Measurements from ENCODE around the gene ANKRD28. TPM values are rescaled to one million over a fixed set of nuclear protein-coding genes. Genes with fewer than 3 reads are reported as not detected.

The ANKRD28 gene
- total RNA-seq, 2 donors from 2014 or later, result 18.4 to 35.8 TPM

GRCh38 chr3:15726881-15727280 is 70.9 kb downstream of the ANKRD28 start:
- TF ChIP-seq CTCF (IDR thresholded peaks at IDR 0.05) (no peak), POLR2AphosphoS5 (IDR thresholded peaks at IDR 0.05) (no peak), POLR2A (IDR thresholded peaks at IDR 0.05) (no peak)
- DNase-seq (ENCODE audit: low spot score), result no peak
- Histone ChIP-seq H3K9me3 (no peaks in the 10 kb centered on the region), H3K4me3 (no peak overlapping the region), H3K27me3 (replicated peaks; ENCODE audit: insufficient read depth) (no peaks in the 10 kb centered on the region), H3K4me1 (replicated peaks) (no peaks in the 10 kb centered on the region), H3K36me3 (no peaks in the 10 kb centered on the region), H3K27ac (no peak overlapping the region)
- 95% methylated on average over 2 of the region's 2 CpGs for WGBS
- intact Hi-C loops (cut with DNase I), result no loop called here

DNA sequence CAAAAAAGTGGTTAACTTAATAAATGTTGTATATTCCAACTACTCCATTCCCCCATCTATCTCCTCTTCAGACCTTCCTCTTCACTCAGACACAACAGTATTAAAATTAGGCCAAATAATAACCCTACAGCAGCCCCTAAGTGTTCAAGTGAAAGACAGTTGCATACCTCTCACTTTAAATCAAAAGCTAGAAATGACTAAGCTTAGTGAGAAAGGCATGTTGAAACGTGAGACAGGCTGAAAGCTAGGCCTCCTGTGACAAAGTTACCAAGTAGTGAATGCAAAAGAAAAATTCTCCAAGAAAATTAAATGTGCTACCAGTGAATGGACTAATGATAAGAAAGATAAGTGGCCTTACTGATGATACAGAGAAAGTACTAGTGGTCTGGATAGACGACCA is 71.7 kb downstream of the ANKRD28 start:
- Histone ChIP-seq H3K27me3 (replicated peaks; ENCODE audit: insufficient read depth) (no peaks in the 10 kb centered on the region), H3K9me3 (no peaks in the 10 kb centered on the region), H3K27ac (no peak overlapping the region), H3K36me3 (no peaks in the 10 kb centered on the region), H3K4me1 (replicated peaks) (no peaks in the 10 kb centered on the region), H3K4me3 (no peak overlapping the region)
- DNase-seq (ENCODE audit: low spot score), result no peak
- 29% methylated on average over 2 of the region's 2 CpGs for WGBS
- intact Hi-C loops (cut with DNase I), result no loop called here
- no peak for TF ChIP-seq POLR2A (IDR thresholded peaks at IDR 0.05)
- no peak for TF ChIP-seq POLR2AphosphoS5 (IDR thresholded peaks at IDR 0.05)
- TF ChIP-seq CTCF (IDR thresholded peaks at IDR 0.05), result no peak

DNA sequence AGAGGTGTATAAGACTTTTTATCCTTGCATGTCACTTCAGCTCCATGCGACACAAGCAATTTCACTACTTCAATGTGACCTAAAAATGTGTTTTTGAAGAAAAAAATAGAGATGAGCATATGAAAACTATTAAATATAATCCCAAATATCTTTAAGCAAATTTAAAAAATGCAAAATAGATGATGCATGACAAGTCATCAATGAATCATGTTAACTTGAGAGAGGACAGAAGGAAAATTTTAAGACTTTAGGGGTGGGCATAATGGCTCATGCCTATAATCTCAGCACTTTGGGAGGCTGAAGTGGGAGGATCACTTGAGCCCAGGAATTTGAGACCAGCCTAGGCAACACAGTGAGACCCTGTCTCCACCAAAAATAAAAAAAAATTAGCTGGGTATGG is 73.3 kb downstream of the ANKRD28 start:
- H3K36me3 ChIP-seq, result no peaks in the 10 kb centered on the region

GRCh38 chr3:15723624-15723884 is 74.2 kb downstream of the ANKRD28 start:
- Histone ChIP-seq H3K4me1 (replicated peaks) (no peaks in the 10 kb centered on the region), H3K27ac (no peak overlapping the region), H3K27me3 (replicated peaks; ENCODE audit: insufficient read depth) (no peaks in the 10 kb centered on the region), H3K9me3 (no peaks in the 10 kb centered on the region), H3K4me3 (no peak overlapping the region), H3K36me3 (no peaks in the 10 kb centered on the region)
- TF ChIP-seq POLR2A (IDR thresholded peaks at IDR 0.05) (no peak), POLR2AphosphoS5 (IDR thresholded peaks at IDR 0.05) (no peak), CTCF (IDR thresholded peaks at IDR 0.05) (no peak)
- no peak for DNase-seq (ENCODE audit: low spot score)
- intact Hi-C loops (cut with DNase I), result no loop called here

More for the DNA sequence above, 73.3 kb downstream of the ANKRD28 start:
- Histone ChIP-seq H3K27me3 (replicated peaks; ENCODE audit: insufficient read depth) (no peaks in the 10 kb centered on the region), H3K4me3 (no peak overlapping the region), H3K9me3 (no peaks in the 10 kb centered on the region), H3K4me1 (replicated peaks) (no peaks in the 10 kb centered on the region), H3K27ac (no peak overlapping the region)
- DNase-seq (ENCODE audit: low spot score), result no peak
- intact Hi-C loops (cut with DNase I), result no loop called here
- TF ChIP-seq POLR2A (IDR thresholded peaks at IDR 0.05) (no peak), POLR2AphosphoS5 (IDR thresholded peaks at IDR 0.05) (no peak)
- 97% methylated on average over 1 of the region's 1 CpG for WGBS

DNA sequence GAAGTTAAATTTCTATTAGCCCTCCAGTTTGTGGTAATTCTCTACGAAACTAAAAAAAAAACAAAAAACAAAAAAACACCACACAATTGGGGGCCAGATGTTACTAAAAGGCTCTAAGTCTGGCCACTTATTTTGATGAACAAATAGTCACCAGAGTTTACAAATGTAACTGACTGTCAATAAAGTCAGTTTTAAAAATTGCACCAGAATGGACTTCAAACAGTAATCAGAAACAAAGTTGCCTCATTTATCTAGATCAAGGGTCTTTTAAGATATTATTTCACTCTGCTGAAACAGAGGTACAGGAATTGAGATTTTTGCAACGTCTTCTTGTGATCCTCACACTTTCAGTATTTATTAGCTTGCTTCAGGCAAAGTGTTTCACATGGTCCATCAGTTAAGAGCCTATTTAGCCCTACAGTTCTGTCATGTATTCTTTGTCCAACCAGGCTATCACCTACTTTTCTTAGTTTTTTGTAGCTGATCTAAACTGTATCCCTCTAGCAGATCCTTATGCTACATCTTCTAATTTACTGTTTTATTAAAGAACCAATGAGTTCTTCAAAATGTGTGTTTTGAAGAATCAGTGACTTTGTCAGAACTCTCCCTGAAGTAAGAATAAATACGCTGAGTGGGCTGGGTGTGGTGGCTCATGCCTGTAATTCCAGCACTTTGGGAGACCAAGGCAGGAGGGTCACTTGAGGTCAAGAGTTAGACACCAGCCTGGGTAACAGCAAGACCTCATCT is 74.7 kb downstream of the ANKRD28 start:
- 64% methylated on average over 3 of the region's 3 CpGs for WGBS
- no peak overlapping the region for H3K4me3 ChIP-seq
- intact Hi-C loops (cut with DNase I), result no loop called here
- no peak for TF ChIP-seq POLR2A (IDR thresholded peaks at IDR 0.05)
- no peak for TF ChIP-seq POLR2AphosphoS5 (IDR thresholded peaks at IDR 0.05)
- TF ChIP-seq CTCF (IDR thresholded peaks at IDR 0.05), result no peak
- no peaks in the 10 kb centered on the region for H3K4me1 ChIP-seq (replicated peaks)
- no peak overlapping the region for H3K27ac ChIP-seq
- H3K36me3 ChIP-seq, result no peaks in the 10 kb centered on the region
- no peaks in the 10 kb centered on the region for H3K9me3 ChIP-seq
- no peaks in the 10 kb centered on the region for H3K27me3 ChIP-seq (replicated peaks; ENCODE audit: insufficient read depth)
- no peak for DNase-seq (ENCODE audit: low spot score)

Measured in prostate gland (tissue), 2 donors.